B cell (primary cell): Measurements from ENCODE around the gene PRL. TPM values are rescaled to one million over a fixed set of nuclear protein-coding genes. Genes with fewer than 3 reads are reported as not detected.

Experiments used
- ATAC-seq: fragments of 200-7000 bp; cut with Tn5 transposase; one replicate; pipeline ENCODE4 v1.10.0; 2021; ENCODE audit warnings: low read depth, mild to moderate bottlenecking, moderate number of reproducible peaks, moderate library complexity
- CTCF ChIA-PET: fragments of 350-600 bp; sonication (Branson Sonifier 250); formaldehyde crosslinking; loops from one replicate; lab custom pipeline; 2021; ENCODE audit warnings: antibody characterized with exemption, inconsistent platforms; lab: Charles Lee
- POLR2A ChIA-PET: fragments of 350-600 bp; sonication (Branson Sonifier 250); formaldehyde crosslinking; loops from one replicate; lab custom pipeline; 2021; ENCODE audit warnings: antibody characterized with exemption; lab: Charles Lee
- DNase-seq: peaks from one replicate; pipeline ENCODE4 v3.0.0; 2013
- H2AFZ ChIP-seq: 2 replicates; pipeline ENCODE4 v1.6.1; 2012; ENCODE audit warnings: mild to moderate bottlenecking, low read depth, low read length; ENCODE audit not compliant: insufficient read depth, poor library complexity, severe bottlenecking
- H3K27ac ChIP-seq, 2 donors: 1 replicate in 1 of 2; 2 replicates in 1 of 2; pipeline ENCODE4 v1.5.1; 2012 to 2013; ENCODE audit warnings: low read length in 2 of 2, mild to moderate bottlenecking in 2 of 2, moderate library complexity in 1 of 2
- H3K27me3 ChIP-seq, 4 experiments: fragments of 200-600 bp in 1 of 4; sonication (generic) in 1 of 4; replicated peaks in 1 of 4; 1 replicate in 2 of 4; 2 replicates in 2 of 4; pipeline versions ENCODE4 v1.6.1 to v1.7.0; 2013 to 2016; ENCODE audit warnings: low read length in 3 of 4, mild to moderate bottlenecking in 2 of 4, mixed read lengths in 1 of 4, moderate library complexity in 1 of 4; ENCODE audit not compliant: insufficient read depth in 4 of 4, control insufficient read depth in 3 of 4; ENCODE audit errors: control extremely low read depth in 1 of 4
- H3K36me3 ChIP-seq, 2 experiments: replicated peaks in 1 of 2; 1 replicate in 1 of 2; 2 replicates in 1 of 2; pipeline versions ENCODE4 v1.6.1 to v1.7.1; 2013; ENCODE audit warnings: low read length in 1 of 2; ENCODE audit not compliant: insufficient read depth in 2 of 2, control insufficient read depth in 1 of 2; ENCODE audit errors: control extremely low read depth in 1 of 2, extremely low read depth in 1 of 2
- H3K4me1 ChIP-seq, 2 donors: fragments of 200-600 bp in 1 of 2; sonication (generic) in 1 of 2; 1 replicate in 1 of 2; 2 replicates in 1 of 2; pipeline versions ENCODE4 v1.5.1 to v1.6.1; 2013 to 2017; ENCODE audit warnings: low read length in 2 of 2; ENCODE audit not compliant: control insufficient read depth in 2 of 2, insufficient read depth in 2 of 2
- H3K4me2 ChIP-seq: replicated peaks from 2 replicates; pipeline ENCODE3; 2012; ENCODE audit warnings: mild to moderate bottlenecking, low read depth, low read length; ENCODE audit not compliant: poor library complexity, severe bottlenecking
- H3K4me3 ChIP-seq, 5 experiments: fragments of 200-600 bp in 1 of 5; sonication (generic) in 1 of 5; 1 replicate in 3 of 5; 2 replicates in 2 of 5; pipeline versions ENCODE4 v1.5.1 to v1.7.0; 2011 to 2016; ENCODE audit warnings: low read length in 4 of 5, mild to moderate bottlenecking in 4 of 5, low read depth in 2 of 5, control low read depth in 1 of 5, moderate library complexity in 1 of 5; ENCODE audit not compliant: insufficient read depth in 1 of 5; ENCODE audit errors: control extremely low read depth in 1 of 5, extremely low read depth in 1 of 5
- H3K79me2 ChIP-seq: fragments of 200-600 bp; sonication (generic); one replicate; pipeline ENCODE4 v1.6.0; 2016; ENCODE audit warnings: low read length; ENCODE audit not compliant: control insufficient read depth, insufficient read depth
- H3K9ac ChIP-seq: fragments of 200-600 bp; sonication (generic); 2 replicates; pipeline ENCODE4 v1.6.1; 2017; ENCODE audit warnings: mild to moderate bottlenecking, low read length, moderate library complexity
- H3K9me3 ChIP-seq, 3 donors: one replicate each; pipeline versions ENCODE4 v1.6.1 to v1.7.1; 2013; ENCODE audit warnings: low read length in 2 of 3; ENCODE audit not compliant: control insufficient read depth in 2 of 3, insufficient read depth in 1 of 3; ENCODE audit errors: control extremely low read depth in 1 of 3
- H4K20me1 ChIP-seq: 2 replicates; pipeline ENCODE4 v1.6.0; 2012; ENCODE audit warnings: mild to moderate bottlenecking, low read length; ENCODE audit not compliant: insufficient read depth, control insufficient read depth, poor library complexity, severe bottlenecking
- H3K27ac Mint-ChIP-seq: one replicate; pipeline ENCODE4 v1.8.0; 2021; ENCODE audit warnings: mixed read lengths
- H3K27me3 Mint-ChIP-seq: one replicate; pipeline ENCODE4 v1.8.0; 2021; ENCODE audit warnings: mixed read lengths
- H3K4me1 Mint-ChIP-seq: one replicate; pipeline ENCODE4 v1.8.0; 2021; ENCODE audit warnings: mixed read lengths
- H3K4me3 Mint-ChIP-seq: one replicate; pipeline ENCODE4 v1.8.0; 2021; ENCODE audit warnings: mixed read lengths
- H3K9me3 Mint-ChIP-seq: one replicate; pipeline ENCODE4 v1.8.0; 2022; ENCODE audit warnings: mixed read lengths; ENCODE audit not compliant: insufficient read depth
- EZH2 ChIP-seq: IDR thresholded peaks from 2 replicates; pipeline ENCODE4 v1.6.1; 2012; ENCODE audit warnings: borderline replicate concordance, low read depth, mild to moderate bottlenecking, moderate library complexity, low read length; ENCODE audit not compliant: insufficient read depth, poor library complexity, severe bottlenecking
- WGBS: methylation state at CpG from one replicate; pipeline ENCODE4 v1.1.5; 2013; ENCODE audit warnings: missing lambda C conversion rate; ENCODE audit not compliant: insufficient coverage; 5-methylcytosine and 5-hydroxymethylcytosine counted together
- intact Hi-C: fragments of 100-400 bp; cut with micrococcal nuclease; formaldehyde crosslinking; loops from one replicate; pipeline ENCODE4 v1.10.0; 2022
- polyA plus RNA-seq: library from polyadenylated mRNA; depleted of rRNA; stranded (reverse); fragments of >200 nt; gene quantifications from 2 replicates; pipeline ENCODE4 v1.2.3, GENCODE V29; 2012
- total RNA-seq, 2 donors: library from RNA; stranded (reverse); fragments of 120-200 nt in 1 of 2; gene quantifications; 1 replicate in 1 of 2; 2 replicates in 1 of 2; pipeline versions ENCODE4 v1.2.3 to v1.2.4, GENCODE V29; 2013 to 2022
- TF ChIP-seq, protein P1 (sequence below): fragments of 200-600 bp; IDR thresholded peaks from one replicate; pipeline ENCODE4 v1.8.0; 2022; ENCODE audit warnings: antibody characterized with exemption, mild to moderate bottlenecking

PRL gene
- total and polyA plus RNA-seq, 2 donors (not counting 1 experiment from before 2014, with no cell fraction given), result not detected

DNA sequence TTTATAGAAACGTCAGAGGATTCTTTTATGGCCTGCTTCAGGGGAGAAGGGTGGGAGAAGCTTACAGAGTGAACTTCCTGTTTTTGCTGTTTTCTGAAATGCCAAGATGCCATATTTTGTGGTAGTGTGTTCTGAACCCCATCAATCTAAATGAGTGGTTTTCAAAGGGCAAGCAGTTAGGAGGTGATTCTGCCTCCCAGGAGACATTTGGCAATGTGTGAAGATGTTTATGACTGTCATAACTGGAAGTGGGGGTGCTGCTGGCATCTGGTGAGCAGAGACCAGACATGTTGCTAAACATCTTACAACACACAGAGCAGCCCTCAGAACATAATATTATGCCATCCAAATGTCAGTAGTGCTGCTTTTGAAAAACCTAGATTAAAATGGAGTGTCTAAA is 6.0 kb upstream of the PRL start:
- Mint-ChIP-seq H3K4me1 (peaks cover 4% of the 10 kb centered on the region), H3K4me3 (no peak overlapping the region), H3K27me3 (no peaks in the 10 kb centered on the region), H3K27ac (no peak overlapping the region), H3K9me3 (no peaks in the 10 kb centered on the region)
- no peaks in the 10 kb centered on the region for H4K20me1 ChIP-seq
- no peak overlapping the region for H3K9ac ChIP-seq
- intact Hi-C loops, result no loop called here
- peak overlapping the region; percentile 15 for H2AFZ ChIP-seq
- POLR2A ChIA-PET, result no interaction called here
- no peaks in the 10 kb centered on the region for H3K27me3 ChIP-seq
- no peaks in the 10 kb centered on the region for H3K4me1 ChIP-seq
- no peak for ATAC-seq
- DNase-seq, result no peak
- no peaks in the 10 kb centered on the region for H3K79me2 ChIP-seq
- H3K27ac ChIP-seq, result no peak overlapping the region
- no CpG with 5 or more reads among the region's 1 CpG for WGBS
- H3K9me3 ChIP-seq, result no peaks in the 10 kb centered on the region
- CTCF ChIA-PET, result no interaction called here
- no peaks in the 10 kb centered on the region for H3K36me3 ChIP-seq
- H3K4me3 ChIP-seq, result no peak overlapping the region
- no peak overlapping the region for H3K4me2 ChIP-seq
- TF ChIP-seq, protein P1, sequence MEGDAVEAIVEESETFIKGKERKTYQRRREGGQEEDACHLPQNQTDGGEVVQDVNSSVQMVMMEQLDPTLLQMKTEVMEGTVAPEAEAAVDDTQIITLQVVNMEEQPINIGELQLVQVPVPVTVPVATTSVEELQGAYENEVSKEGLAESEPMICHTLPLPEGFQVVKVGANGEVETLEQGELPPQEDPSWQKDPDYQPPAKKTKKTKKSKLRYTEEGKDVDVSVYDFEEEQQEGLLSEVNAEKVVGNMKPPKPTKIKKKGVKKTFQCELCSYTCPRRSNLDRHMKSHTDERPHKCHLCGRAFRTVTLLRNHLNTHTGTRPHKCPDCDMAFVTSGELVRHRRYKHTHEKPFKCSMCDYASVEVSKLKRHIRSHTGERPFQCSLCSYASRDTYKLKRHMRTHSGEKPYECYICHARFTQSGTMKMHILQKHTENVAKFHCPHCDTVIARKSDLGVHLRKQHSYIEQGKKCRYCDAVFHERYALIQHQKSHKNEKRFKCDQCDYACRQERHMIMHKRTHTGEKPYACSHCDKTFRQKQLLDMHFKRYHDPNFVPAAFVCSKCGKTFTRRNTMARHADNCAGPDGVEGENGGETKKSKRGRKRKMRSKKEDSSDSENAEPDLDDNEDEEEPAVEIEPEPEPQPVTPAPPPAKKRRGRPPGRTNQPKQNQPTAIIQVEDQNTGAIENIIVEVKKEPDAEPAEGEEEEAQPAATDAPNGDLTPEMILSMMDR, result no peak
- no peak for TF ChIP-seq EZH2

DNA sequence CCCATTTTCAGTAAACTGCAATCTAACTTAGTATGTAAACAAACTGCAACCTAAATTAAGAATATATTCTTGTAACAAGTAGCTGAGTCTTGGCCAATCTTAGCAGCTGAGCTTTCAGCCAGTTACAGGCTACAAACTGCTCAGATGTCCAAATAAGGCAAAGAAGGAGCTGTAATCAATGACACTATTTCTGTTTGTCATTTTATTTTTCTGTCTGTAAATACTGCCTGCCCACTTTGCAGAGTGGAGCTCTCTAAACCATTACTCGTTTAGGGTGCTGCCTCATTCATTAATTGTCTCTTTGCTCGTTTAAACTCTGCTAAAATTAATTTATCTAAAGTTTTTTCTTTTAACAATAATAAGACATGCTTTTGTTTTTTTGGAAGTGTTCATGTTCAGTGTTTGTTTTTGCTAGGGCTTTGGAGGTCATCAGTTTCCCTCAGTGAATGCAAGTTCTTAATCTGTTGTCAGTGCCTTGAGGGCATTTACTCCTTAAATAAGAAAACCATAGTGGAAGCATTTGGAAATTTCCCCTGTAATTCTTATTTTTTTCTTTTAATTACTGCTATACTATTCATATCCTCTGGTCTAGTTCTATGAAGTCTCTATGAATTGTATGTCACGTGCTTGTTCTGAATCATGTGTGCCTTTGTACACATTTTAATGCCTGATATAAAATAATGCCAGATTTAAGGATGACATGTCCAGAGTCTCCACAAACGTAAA is 3.6 kb upstream of the PRL start:
- Mint-ChIP-seq H3K4me1 (peaks cover 4% of the 10 kb centered on the region), H3K9me3 (no peaks in the 10 kb centered on the region), H3K27ac (no peak overlapping the region), H3K4me3 (no peak overlapping the region), H3K27me3 (no peaks in the 10 kb centered on the region)
- Histone ChIP-seq H2AFZ (no peak overlapping the region), H4K20me1 (no peaks in the 10 kb centered on the region), H3K4me1 (no peaks in the 10 kb centered on the region), H3K9me3 (no peaks in the 10 kb centered on the region), H3K9ac (no peak overlapping the region), H3K79me2 (no peaks in the 10 kb centered on the region), H3K4me2 (no peak overlapping the region), H3K36me3 (no peaks in the 10 kb centered on the region), H3K4me3 (no peak overlapping the region), H3K27ac (no peak overlapping the region), H3K27me3 (no peaks in the 10 kb centered on the region)
- WGBS, result no CpG with 5 or more reads among the region's 4 CpGs
- ChIA-PET POLR2A (no interaction called here), CTCF (no interaction called here)
- TF ChIP-seq, protein P1, result no peak
- no peak for TF ChIP-seq EZH2
- ATAC-seq, result no peak
- no peak for DNase-seq
- intact Hi-C loops, result no loop called here
